ENCODE data around the gene TTC4.
"Not testable (repeated sequence)": the region's sequence is repeated elsewhere in the genome, so short reads cannot be mapped to it uniquely, and the experiment has no call there.

Gene TTC4

DNA sequence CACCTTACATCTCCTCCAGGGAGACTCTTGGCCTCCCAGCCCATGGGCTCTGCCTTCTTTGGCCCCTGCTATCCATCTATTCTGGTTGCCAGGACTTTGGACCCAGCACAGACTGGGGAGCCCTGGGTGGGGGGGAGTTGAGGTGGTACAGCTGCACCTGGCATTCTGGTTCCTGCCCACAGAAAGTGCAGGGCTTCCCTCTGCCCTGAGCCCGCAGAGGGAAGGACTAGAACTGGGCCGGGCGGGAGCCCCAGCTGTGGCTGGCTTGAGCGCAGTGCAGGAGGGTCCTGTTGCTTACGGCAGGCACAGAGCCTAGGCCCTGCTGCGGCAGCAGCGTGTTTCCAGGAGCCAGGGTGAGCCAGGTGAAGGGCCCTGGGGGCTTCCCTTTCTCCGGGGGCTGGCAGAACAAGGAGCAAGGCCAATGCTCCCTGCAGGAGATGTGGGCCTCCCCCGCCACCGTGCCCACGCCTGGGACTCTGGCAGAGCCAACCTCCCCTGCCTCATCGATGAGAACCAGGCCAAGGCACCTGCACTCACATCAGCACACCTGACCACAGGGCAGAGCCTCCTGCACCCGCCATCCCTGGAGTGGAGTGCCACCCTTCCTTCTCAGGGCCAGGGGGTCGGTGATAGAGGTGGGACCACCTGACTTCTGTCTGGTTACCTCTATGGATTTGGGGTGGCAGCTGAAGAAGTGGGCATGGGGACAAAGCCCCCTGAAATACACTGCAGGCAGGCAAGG is 32.6 kb downstream of the TTC4 start:
- no peak for DNase-seq (ENCODE audit: low spot score)

DNA sequence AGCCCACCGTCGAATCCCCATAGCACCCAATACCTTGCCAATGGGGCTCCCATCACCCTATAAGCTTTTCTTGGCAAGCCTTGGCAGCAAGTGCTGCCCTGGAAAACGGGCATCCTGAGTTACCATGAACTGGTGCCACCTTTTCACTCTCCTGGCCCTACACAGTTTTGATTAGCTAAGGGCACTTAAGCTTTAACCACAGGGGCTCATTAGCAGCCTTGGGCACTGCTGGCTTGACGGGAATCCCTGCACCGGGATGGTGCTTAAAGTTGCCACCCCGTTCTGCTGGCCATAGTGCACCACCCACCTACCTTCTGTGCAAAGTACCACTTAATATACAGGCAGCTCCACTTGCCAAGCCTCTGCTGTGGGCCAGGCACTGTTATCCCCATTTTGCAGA is 34.9 kb downstream of the TTC4 start:
- DNase-seq (ENCODE audit: low spot score): no peak

- DNase-seq (ENCODE audit: low spot score): no peak
Observed at GRCh38 chr1:54751426-54751825, 35.8 kb downstream of the TTC4 start.

DNA sequence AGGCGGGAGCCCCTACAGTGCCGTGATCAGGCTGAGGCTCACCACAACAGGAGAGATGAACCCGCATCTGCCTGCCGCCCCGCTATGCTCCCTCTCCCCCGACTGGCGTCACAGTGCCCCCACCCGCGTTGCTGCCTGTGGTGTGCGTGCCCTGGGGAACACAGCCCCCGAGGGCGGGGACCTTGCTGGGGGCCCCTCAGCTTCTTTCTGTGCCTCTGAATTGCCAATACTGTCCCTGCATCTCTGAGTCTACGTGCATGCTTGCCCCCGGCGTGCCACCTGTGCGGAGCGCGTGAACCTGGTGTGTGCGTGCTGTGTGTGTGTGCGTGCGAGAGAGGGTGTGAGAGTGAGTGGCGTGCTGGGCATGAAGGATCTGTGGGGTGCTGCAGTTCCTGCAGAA is 38.4 kb downstream of the TTC4 start:
- DNase-seq (ENCODE audit: low spot score): no peak

GRCh38 chr1:54754486-54755285 is 39.0 kb downstream of the TTC4 start:
- no peak for DNase-seq (ENCODE audit: low spot score)

GRCh38 chr1:54757833-54758232 is 42.2 kb downstream of the TTC4 start:
- DNase-seq (ENCODE audit: low spot score): no peak

GRCh38 chr1:54758678-54759348 is 43.2 kb downstream of the TTC4 start:
- no peak for DNase-seq (ENCODE audit: low spot score)

DNA sequence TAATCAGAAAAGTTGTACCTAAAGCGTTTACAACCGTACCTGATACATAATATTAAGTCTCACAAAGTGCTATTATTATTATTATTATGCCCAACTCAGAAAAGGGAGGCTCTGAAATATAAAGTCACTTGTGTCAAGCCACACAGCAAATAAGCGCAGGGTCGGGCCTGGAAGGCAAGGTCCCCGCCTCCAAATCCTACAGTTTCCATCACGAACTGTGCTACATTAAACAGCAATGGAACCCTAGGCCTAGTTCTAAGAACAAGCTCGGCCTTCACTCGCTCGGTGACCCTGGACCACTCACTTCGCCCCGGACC is 48.1 kb downstream of the TTC4 start:
- peak; percentile 8 for DNase-seq (ENCODE audit: low spot score)

GRCh38 chr1:54764133-54764921 is 48.7 kb downstream of the TTC4 start, which contains the start of gene PARS2:
Gene PARS2 (minus strand): TSS chr1:54764523. CDS start chr1:54759161, 5,362 bp downstream.
- peak; percentile 100 for DNase-seq (ENCODE audit: low spot score)

- no peak for DNase-seq (ENCODE audit: low spot score)
Observed at GRCh38 chr1:54764922-54765561, 49.4 kb downstream of the TTC4 start.

GRCh38 chr1:54766726-54767125 is 51.1 kb downstream of the TTC4 start:
- no peak for DNase-seq (ENCODE audit: low spot score)

GRCh38 chr1:54767526-54767925 is 51.9 kb downstream of the TTC4 start:
- DNase-seq (ENCODE audit: low spot score): no peak

DNA sequence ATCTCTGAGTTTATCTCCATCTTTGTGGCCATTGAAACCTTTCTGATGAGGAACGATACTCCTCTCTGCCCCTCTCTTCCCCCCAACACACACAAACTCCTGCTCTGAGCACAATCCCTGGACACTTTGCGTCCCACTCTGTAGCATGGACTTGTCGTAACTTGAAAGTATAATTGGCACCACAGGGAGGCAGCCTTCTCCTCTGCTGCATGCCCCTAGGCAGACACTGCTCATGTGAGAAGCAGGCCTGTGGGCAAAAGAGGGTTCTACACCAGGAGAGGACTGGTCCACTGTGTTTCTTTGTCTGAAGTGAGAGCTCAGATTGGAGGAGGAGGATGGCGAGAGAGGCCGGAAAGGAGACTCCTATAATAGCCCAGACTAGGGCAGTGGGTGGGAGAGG is 52.4 kb downstream of the TTC4 start:
- DNase-seq (ENCODE audit: low spot score): no peak

DNA sequence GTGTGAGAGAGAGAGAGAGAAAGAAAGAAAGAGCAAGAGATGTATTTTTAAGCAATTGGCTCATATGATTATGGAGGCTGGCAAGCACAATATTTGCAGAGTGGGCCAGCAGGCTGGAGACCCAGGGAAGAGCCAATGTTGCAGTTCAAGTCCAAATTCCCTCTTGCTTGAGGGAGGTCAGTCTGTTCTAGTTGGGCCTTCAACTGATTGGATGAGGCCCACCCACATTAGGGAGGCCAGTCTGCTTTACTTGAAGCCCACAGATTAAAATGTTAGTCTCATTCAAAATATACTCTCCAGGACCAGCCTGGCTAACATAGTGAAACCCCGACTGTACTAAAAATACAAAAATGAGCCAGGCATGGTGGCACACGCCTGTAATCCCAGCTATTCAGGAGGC is 57.3 kb downstream of the TTC4 start:
- DNase-seq (ENCODE audit: low spot score): no peak

- peak; percentile 5 for DNase-seq (ENCODE audit: low spot score)
Observed at GRCh38 chr1:54774820-54775498, 59.3 kb downstream of the TTC4 start.

GRCh38 chr1:54775828-54776721 is 60.4 kb downstream of the TTC4 start:
- DNase-seq (ENCODE audit: low spot score): not testable (repeated sequence)

GRCh38 chr1:54777011-54777410 is 61.4 kb downstream of the TTC4 start:
- DNase-seq (ENCODE audit: low spot score): no peak

- no peak for DNase-seq (ENCODE audit: low spot score)
Observed at GRCh38 chr1:54777431-54777830, 61.8 kb downstream of the TTC4 start.

DNA sequence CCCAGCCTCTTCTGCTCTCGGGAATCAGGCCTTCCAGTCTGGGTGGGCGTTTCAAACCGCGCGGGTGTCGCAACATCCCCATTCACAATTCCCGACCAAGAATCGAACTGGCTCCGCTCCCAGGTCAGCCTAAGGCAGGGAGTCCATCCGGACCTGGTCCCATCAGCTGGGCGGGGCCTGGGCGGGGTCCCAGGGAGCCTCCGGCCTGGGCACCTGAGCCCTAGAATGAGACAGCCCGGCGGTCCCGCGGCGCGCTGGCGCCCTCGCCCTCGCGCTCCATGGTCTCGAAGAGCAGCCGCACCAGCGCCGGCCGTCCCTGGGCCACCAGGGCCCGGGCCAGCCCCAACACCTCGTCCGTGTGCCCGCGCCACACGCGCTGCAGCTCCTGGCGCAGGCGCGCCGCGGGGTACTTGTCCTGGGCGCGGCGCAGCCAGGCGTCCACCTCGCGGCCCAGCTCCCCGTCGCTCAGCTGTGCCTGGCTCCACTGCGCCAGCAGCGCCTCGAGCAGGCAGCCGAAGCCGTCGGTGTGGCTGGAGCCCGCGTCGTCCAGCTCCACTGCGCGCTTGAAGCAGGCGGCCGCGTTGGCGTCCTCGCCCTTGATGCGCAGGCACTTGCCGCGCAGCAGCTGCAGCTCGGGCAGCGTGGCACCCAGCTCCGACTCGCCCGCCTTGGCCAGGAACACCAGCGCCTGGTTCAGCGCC is 65.5 kb downstream of the TTC4 start:
- no peak for DNase-seq (ENCODE audit: low spot score)

All from hematopoietic multipotent progenitor cell treated with erythropoietin and hydrocortisone succinate and interleukin-3 and kit ligand, for 15 days (in vitro differentiated cells).